ENCODE results near the gene GABRA4. TPM values are rescaled to one million over a fixed set of nuclear protein-coding genes. Genes with fewer than 3 reads are reported as not detected.

Gene GABRA4
- total RNA-seq, 1 donor: not detected

- TF ChIP-seq CTCF (IDR thresholded peaks at IDR 0.05; ENCODE audit: extremely low read depth, low read depth, low read length): no peak
- H4K20me1 ChIP-seq (ENCODE audit: insufficient read depth, low read length): no peaks in the 10 kb centered on the region
- no peak for DNase-seq (ENCODE audit: insufficient read length, low spot score, missing footprints)
- H3K9me3 ChIP-seq (ENCODE audit: low read depth, low read length): no peaks in the 10 kb centered on the region
- no peaks in the 10 kb centered on the region for H3K4me1 ChIP-seq (ENCODE audit: insufficient read depth, low read length)
- H3K4me2 ChIP-seq (ENCODE audit: insufficient read depth, low read length): no peak overlapping the region
- no peaks in the 10 kb centered on the region for H3K27me3 ChIP-seq (ENCODE audit: insufficient read depth, low read length)
- no peak overlapping the region for H3K27ac ChIP-seq (ENCODE audit: low read depth, low read length)
- no peak overlapping the region for H3K4me3 ChIP-seq (ENCODE audit: insufficient read depth, low read length)
- H3K79me2 ChIP-seq (ENCODE audit: insufficient read depth, low read length): no peaks in the 10 kb centered on the region
- H2AFZ ChIP-seq (ENCODE audit: low read length): no peak overlapping the region
- H3K36me3 ChIP-seq (ENCODE audit: insufficient read depth, low read length): no peaks in the 10 kb centered on the region
These were observed 39.8 kb downstream of the GABRA4 start for GRCh38 chr4:46953564-46953963.

GRCh38 chr4:46952451-46952850 lies 40.9 kb downstream of the GABRA4 start:
- Histone ChIP-seq H3K36me3 (ENCODE audit: insufficient read depth, low read length) (no peaks in the 10 kb centered on the region), H3K27me3 (ENCODE audit: insufficient read depth, low read length) (no peaks in the 10 kb centered on the region), H3K4me3 (ENCODE audit: insufficient read depth, low read length) (no peak overlapping the region), H3K27ac (ENCODE audit: low read depth, low read length) (no peak overlapping the region), H2AFZ (ENCODE audit: low read length) (no peak overlapping the region), H3K79me2 (ENCODE audit: insufficient read depth, low read length) (no peaks in the 10 kb centered on the region), H3K4me1 (ENCODE audit: insufficient read depth, low read length) (peaks cover 2% of the 10 kb centered on the region), H3K9me3 (ENCODE audit: low read depth, low read length) (no peaks in the 10 kb centered on the region), H4K20me1 (ENCODE audit: insufficient read depth, low read length) (no peaks in the 10 kb centered on the region), H3K4me2 (ENCODE audit: insufficient read depth, low read length) (no peak overlapping the region)
- no peak for DNase-seq (ENCODE audit: insufficient read length, low spot score, missing footprints)
- TF ChIP-seq CTCF (IDR thresholded peaks at IDR 0.05; ENCODE audit: extremely low read depth, low read depth, low read length): no peak

GRCh38 chr4:46950826-46951225 lies 42.6 kb downstream of the GABRA4 start:
- no peak for DNase-seq (ENCODE audit: insufficient read length, low spot score, missing footprints)
- H3K9me3 ChIP-seq (ENCODE audit: low read depth, low read length): no peaks in the 10 kb centered on the region
- no peaks in the 10 kb centered on the region for H3K36me3 ChIP-seq (ENCODE audit: insufficient read depth, low read length)
- TF ChIP-seq CTCF (IDR thresholded peaks at IDR 0.05; ENCODE audit: extremely low read depth, low read depth, low read length): no peak
- no peak overlapping the region for H3K4me2 ChIP-seq (ENCODE audit: insufficient read depth, low read length)
- no peaks in the 10 kb centered on the region for H3K79me2 ChIP-seq (ENCODE audit: insufficient read depth, low read length)
- no peak overlapping the region for H2AFZ ChIP-seq (ENCODE audit: low read length)
- no peak overlapping the region for H3K27ac ChIP-seq (ENCODE audit: low read depth, low read length)
- no peak overlapping the region for H3K4me3 ChIP-seq (ENCODE audit: insufficient read depth, low read length)
- no peaks in the 10 kb centered on the region for H4K20me1 ChIP-seq (ENCODE audit: insufficient read depth, low read length)
- no peaks in the 10 kb centered on the region for H3K27me3 ChIP-seq (ENCODE audit: insufficient read depth, low read length)
- peaks cover 7% of the 10 kb centered on the region for H3K4me1 ChIP-seq (ENCODE audit: insufficient read depth, low read length)

- DNase-seq (ENCODE audit: insufficient read length, low spot score, missing footprints): no peak
- Histone ChIP-seq H2AFZ (ENCODE audit: low read length) (no peak overlapping the region), H3K79me2 (ENCODE audit: insufficient read depth, low read length) (no peaks in the 10 kb centered on the region), H3K4me1 (ENCODE audit: insufficient read depth, low read length) (peaks cover 7% of the 10 kb centered on the region), H3K9me3 (ENCODE audit: low read depth, low read length) (no peaks in the 10 kb centered on the region), H3K27ac (ENCODE audit: low read depth, low read length) (no peak overlapping the region), H4K20me1 (ENCODE audit: insufficient read depth, low read length) (no peaks in the 10 kb centered on the region), H3K4me2 (ENCODE audit: insufficient read depth, low read length) (no peak overlapping the region), H3K4me3 (ENCODE audit: insufficient read depth, low read length) (no peak overlapping the region), H3K36me3 (ENCODE audit: insufficient read depth, low read length) (no peaks in the 10 kb centered on the region), H3K27me3 (ENCODE audit: insufficient read depth, low read length) (no peaks in the 10 kb centered on the region)
- TF ChIP-seq CTCF (IDR thresholded peaks at IDR 0.05; ENCODE audit: extremely low read depth, low read depth, low read length): no peak
These were observed 43.6 kb downstream of the GABRA4 start for GRCh38 chr4:46949822-46950221.
